GM21528 (cell line): ENCODE measurements around the gene ZNF236.
"Not testable (repeated sequence)": the region's sequence is repeated elsewhere in the genome, so short reads cannot be mapped to it uniquely, and the experiment has no call there.

Source experiments
- ATAC-seq: cut with Tn5 transposase; IDR thresholded peaks from one replicate; pipeline ENCODE4 v1.9.1; 2021; ENCODE audit warnings: mild to moderate bottlenecking, moderate library complexity; ENCODE audit not compliant: unreplicated experiment, low FRiP score

The ZNF236 gene

GRCh38 chr18:76938619-76939018 is 116.3 kb downstream of the ZNF236 start:
- ATAC-seq: no peak

GRCh38 chr18:76941284-76941683 is 118.9 kb downstream of the ZNF236 start:
- no peak for ATAC-seq

GRCh38 chr18:76943542-76944339 is 121.4 kb downstream of the ZNF236 start:
- no peak for ATAC-seq

- ATAC-seq: not testable (repeated sequence)
These were observed 122.0 kb downstream of the ZNF236 start for GRCh38 chr18:76944346-76944745.

GRCh38 chr18:76948345-76948744 is 126.0 kb downstream of the ZNF236 start:
- no peak for ATAC-seq

GRCh38 chr18:76951456-76952247 is 129.3 kb downstream of the ZNF236 start:
- no peak for ATAC-seq

GRCh38 chr18:76952747-76953146 is 130.4 kb downstream of the ZNF236 start:
- no peak for ATAC-seq

GRCh38 chr18:76953156-76953555 is 130.8 kb downstream of the ZNF236 start:
- ATAC-seq: no peak

- no peak for ATAC-seq
These were observed 131.4 kb downstream of the ZNF236 start for GRCh38 chr18:76953583-76954233.

- ATAC-seq: no peak
These were observed 133.3 kb downstream of the ZNF236 start for GRCh38 chr18:76955524-76956170.

- ATAC-seq: no peak
These were observed 134.3 kb downstream of the ZNF236 start for GRCh38 chr18:76956648-76957047.

- no peak for ATAC-seq
These were observed 135.3 kb downstream of the ZNF236 start for GRCh38 chr18:76957384-76958355.

- ATAC-seq: no peak
These were observed 136.5 kb downstream of the ZNF236 start for GRCh38 chr18:76958692-76959341.

- no peak for ATAC-seq
These were observed 137.2 kb downstream of the ZNF236 start for GRCh38 chr18:76959605-76960004.

- no peak for ATAC-seq
These were observed 138.2 kb downstream of the ZNF236 start for GRCh38 chr18:76960528-76961035.

GRCh38 chr18:76962851-76963250 is 140.5 kb downstream of the ZNF236 start:
- no peak for ATAC-seq

- no peak for ATAC-seq
These were observed 141.6 kb downstream of the ZNF236 start for GRCh38 chr18:76963936-76964335.

GRCh38 chr18:76965555-76966151 is 143.3 kb downstream of the ZNF236 start:
- ATAC-seq: peak; percentile 64
